Measurements from ENCODE around the gene BCAR1. TPM values are rescaled to one million over a fixed set of nuclear protein-coding genes. Genes with fewer than 3 reads are reported as not detected.

The BCAR1 gene
- total RNA-seq, 6 experiments from 2014 or later: 29.2 to 108 (median 51.2) TPM

DNA sequence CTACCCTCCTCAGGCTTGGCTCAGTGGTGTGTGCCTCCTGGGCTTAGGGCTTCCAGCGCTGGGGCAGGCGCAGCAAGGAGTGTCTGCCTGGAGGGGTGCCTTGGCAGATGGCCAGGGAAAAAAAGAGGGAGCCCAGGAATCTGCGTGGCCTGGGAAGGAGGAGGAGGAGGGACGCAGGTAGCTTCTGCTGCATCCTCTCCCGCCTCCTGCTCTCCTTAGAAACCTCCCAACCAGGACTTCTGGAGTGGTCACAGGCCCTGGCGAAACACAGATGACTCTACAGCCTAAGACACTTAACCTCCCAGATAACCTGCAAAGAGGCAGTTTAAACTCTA lies 7.3 kb upstream of the BCAR1 start:
- Histone ChIP-seq H3K4me3 (no peak overlapping the region), H3K4me1 (peaks cover 0 to 35% (median 21%) of the 10 kb centered on the region in 4 donors), H3K36me3 (no peaks in the 10 kb centered on the region), H3K27ac (no peak overlapping the region), H3K9me3 (no peaks in the 10 kb centered on the region), H3K27me3 (no peaks in the 10 kb centered on the region)
- WGBS (ENCODE audit: insufficient coverage, low coverage, low lambda C conversion rate, missing lambda C conversion rate): 40% methylated on average over 1 of the region's 6 CpGs
- no peak for TF ChIP-seq POLR2A (IDR thresholded peaks at IDR 0.05)
- TF ChIP-seq, protein P1, sequence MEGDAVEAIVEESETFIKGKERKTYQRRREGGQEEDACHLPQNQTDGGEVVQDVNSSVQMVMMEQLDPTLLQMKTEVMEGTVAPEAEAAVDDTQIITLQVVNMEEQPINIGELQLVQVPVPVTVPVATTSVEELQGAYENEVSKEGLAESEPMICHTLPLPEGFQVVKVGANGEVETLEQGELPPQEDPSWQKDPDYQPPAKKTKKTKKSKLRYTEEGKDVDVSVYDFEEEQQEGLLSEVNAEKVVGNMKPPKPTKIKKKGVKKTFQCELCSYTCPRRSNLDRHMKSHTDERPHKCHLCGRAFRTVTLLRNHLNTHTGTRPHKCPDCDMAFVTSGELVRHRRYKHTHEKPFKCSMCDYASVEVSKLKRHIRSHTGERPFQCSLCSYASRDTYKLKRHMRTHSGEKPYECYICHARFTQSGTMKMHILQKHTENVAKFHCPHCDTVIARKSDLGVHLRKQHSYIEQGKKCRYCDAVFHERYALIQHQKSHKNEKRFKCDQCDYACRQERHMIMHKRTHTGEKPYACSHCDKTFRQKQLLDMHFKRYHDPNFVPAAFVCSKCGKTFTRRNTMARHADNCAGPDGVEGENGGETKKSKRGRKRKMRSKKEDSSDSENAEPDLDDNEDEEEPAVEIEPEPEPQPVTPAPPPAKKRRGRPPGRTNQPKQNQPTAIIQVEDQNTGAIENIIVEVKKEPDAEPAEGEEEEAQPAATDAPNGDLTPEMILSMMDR (IDR thresholded peaks at IDR 0.05): no peak
- intact Hi-C loops (cut with DNase I): no loop called here
- DNase-seq (no peak), ATAC-seq (no peak)

DNA sequence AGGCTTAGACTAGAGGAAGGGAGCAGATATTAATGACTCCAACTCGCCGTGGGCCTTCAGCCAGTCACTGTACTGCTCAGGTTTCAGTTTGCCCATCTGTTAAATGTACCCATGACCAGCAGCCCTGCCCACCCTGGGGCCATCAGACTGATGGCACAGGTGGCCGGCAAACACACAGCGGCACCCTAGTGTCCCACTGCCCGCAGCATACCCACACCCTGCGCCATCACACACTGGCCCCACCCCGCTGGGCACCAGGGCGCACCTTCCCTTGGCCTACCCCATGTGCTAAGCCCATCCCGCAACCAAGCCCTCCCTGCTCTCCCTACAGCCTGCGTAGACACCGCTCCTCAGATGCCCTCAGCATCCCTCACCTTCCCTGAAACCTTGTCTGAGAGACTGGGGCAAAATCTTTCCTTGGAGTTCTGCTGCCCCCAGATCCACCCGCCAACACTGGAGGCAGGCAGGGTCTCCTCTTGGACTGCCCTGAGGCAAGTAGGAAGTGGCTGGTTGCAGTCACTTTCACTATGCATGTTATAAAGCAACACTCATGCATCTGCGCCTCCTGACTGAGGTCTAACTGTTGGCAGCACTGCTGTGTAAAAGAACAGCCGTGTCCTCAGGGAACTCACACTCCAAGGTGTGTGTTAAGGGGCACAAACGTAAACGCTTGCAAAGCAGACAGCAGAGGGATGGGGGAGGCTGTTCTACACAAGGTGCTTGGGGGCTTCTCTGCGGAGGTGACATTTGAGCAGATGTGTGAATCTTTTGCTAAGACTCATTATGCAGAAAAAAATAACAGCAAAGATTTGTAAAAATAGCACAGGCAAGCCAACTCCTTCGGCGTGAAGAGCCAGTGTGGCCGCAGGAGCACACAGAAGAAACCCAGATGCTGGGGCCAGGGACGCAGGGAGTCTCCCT lies 6.7 kb upstream of the BCAR1 start:
- Histone ChIP-seq H3K4me3 (no peak overlapping the region), H3K4me1 (peaks cover 0 to 29% (median 17%) of the 10 kb centered on the region in 4 donors), H3K9me3 (no peaks in the 10 kb centered on the region), H3K36me3 (no peaks in the 10 kb centered on the region), H3K27ac (no peak overlapping the region), H3K27me3 (no peaks in the 10 kb centered on the region)
- WGBS (ENCODE audit: insufficient coverage, low coverage, low lambda C conversion rate, missing lambda C conversion rate): 87% methylated on average over 8 of the region's 21 CpGs
- ATAC-seq: no peak
- no peak for TF ChIP-seq POLR2A (IDR thresholded peaks at IDR 0.05)
- TF ChIP-seq, protein P1 (IDR thresholded peaks at IDR 0.05): no peak
- intact Hi-C loops (cut with DNase I): no loop called here
- DNase-seq: no peak

GRCh38 chr16:75256696-75257343 lies 5.4 kb upstream of the BCAR1 start:
- intact Hi-C loops (cut with DNase I): no loop called here
- Histone ChIP-seq H3K27ac (peak overlapping the region in 2 of 3 donors; percentile 8 to 29), H3K4me1 (peaks cover 0 to 28% (median 12%) of the 10 kb centered on the region in 4 donors), H3K27me3 (no peaks in the 10 kb centered on the region), H3K9me3 (no peaks in the 10 kb centered on the region), H3K36me3 (no peaks in the 10 kb centered on the region), H3K4me3 (no peak overlapping the region)
- no peak for DNase-seq
- ATAC-seq: no peak
- no peak for TF ChIP-seq POLR2A (IDR thresholded peaks at IDR 0.05)
- TF ChIP-seq, protein P1 (IDR thresholded peaks at IDR 0.05): no peak
- 29% methylated on average over 2 of the region's 14 CpGs for WGBS (ENCODE audit: insufficient coverage, low coverage, low lambda C conversion rate, missing lambda C conversion rate)

DNA sequence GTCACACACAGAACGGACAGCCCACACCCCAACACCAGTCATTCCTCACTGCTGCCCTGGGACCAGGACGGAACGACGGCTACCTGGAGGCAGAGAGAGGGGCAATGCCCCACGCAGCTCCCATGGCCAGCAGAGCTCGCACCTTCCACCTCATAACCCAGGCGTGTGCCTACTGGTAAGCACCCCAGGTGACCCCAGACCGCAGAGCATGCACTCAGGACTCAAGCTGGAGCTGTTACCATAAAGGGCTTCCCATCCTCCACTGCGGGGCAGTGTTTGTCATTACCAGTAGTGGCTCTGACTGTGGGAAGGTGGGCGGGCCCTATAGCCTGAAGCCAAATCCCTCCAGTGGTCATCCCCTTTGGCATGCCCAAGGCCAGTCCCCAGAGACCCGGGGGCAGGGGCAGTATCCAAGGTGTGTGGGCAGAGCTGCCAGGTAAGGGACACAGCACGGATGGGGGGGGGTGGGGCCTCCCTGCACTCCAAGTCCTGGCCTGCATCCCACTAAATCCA lies 4.7 kb upstream of the BCAR1 start:
- peak in 1 of 3 donors; percentile 47 for DNase-seq
- no peak for TF ChIP-seq POLR2A (IDR thresholded peaks at IDR 0.05)
- TF ChIP-seq, protein P1 (IDR thresholded peaks at IDR 0.05): no peak
- intact Hi-C loops (cut with DNase I): no loop called here

More for the DNA sequence above, 4.7 kb upstream of the BCAR1 start:
- Histone ChIP-seq H3K27me3 (no peaks in the 10 kb centered on the region), H3K27ac (peak overlapping the region in 1 of 3 donors; percentile 29), H3K4me3 (no peak overlapping the region), H3K36me3 (no peaks in the 10 kb centered on the region), H3K4me1 (peaks cover 0 to 25% (median 11%) of the 10 kb centered on the region in 4 donors), H3K9me3 (no peaks in the 10 kb centered on the region)
- WGBS (ENCODE audit: insufficient coverage, low coverage, low lambda C conversion rate, missing lambda C conversion rate): 40% methylated on average over 3 of the region's 12 CpGs
- peak in 1 of 4 donors; percentile 2 for ATAC-seq
